ENCODE results near the gene TBC1D2. TPM values are rescaled to one million over a fixed set of nuclear protein-coding genes. Genes with fewer than 3 reads are reported as not detected.
A peak's percentile ranks its signal among the peaks of the same experiment; 100 is the strongest.

The TBC1D2 gene
- total and polyA plus RNA-seq, 2 of the 13 experiments (the other 11 are each of a cell fraction or from before 2014, with no cell fraction given) = 2.0 to 2.8 TPM

- ATAC-seq (no peak), DNase-seq (ENCODE audit: low spot score) (no peak), FAIRE-seq (no peak)
- H3K4me1 ChIP-seq (ENCODE audit: insufficient read depth, low read length) = peaks cover 36% of the 10 kb centered on the region
- peak overlapping the region; percentile 82 for H2AFZ ChIP-seq (ENCODE audit: low read length)
- in situ Hi-C loops (cut with HindIII; ENCODE audit: extremely low pct_ligation_motif_present, low pct_unique_long_range_greater_than_20kb) = no loop called here
- peak overlapping the region; percentile 87 for H3K27ac ChIP-seq (ENCODE audit: extremely low read length, insufficient read depth, low read length)
- 30% methylated on average over 12 of the region's 12 CpGs for WGBS (ENCODE audit: low lambda C conversion rate)
- no peak for TF ChIP-seq GABPA (IDR thresholded peaks at IDR 0.05; ENCODE audit: low read depth, low read length)
- TF ChIP-seq GABPA (CRISPR knock-in tag; IDR thresholded peaks at IDR 0.05; ENCODE audit: low read depth) = 0 out of 2 replicates have a peak, but pooled peaks have one; percentile 29
- no peak for TF ChIP-seq HMGXB3 (CRISPR knock-in tag; IDR thresholded peaks at IDR 0.05; ENCODE audit: borderline replicate concordance)
- TF ChIP-seq THAP11 (CRISPR knock-in tag; IDR thresholded peaks at IDR 0.05) = peak; percentile 67
- BruUV-seq (replicated peaks) = no TSS peak
- peak overlapping the region; percentile 84 for H3K9ac ChIP-seq (ENCODE audit: insufficient read depth, low read depth, low read length)
- H3K27me3 ChIP-seq (ENCODE audit: control insufficient read depth in 1 of 2, insufficient read depth in 2 of 2, low read length in 2 of 2) = no peaks in the 10 kb centered on the region; a peak in 1 of 5 replicates
- ChIA-PET CTCF (ENCODE audit: low intra/inter-chr PET ratio, low total read pairs) (no interaction called here), POLR2A (interaction anchor here (1.1 to 5.0 kb wide), 7 partner anchors 15 to 336 kb away, joined by 3 to 71 read pairs (median 12); partner anchors contain the start of genes NANS and TRIM14)
- no peaks in the 10 kb centered on the region for H4K20me1 ChIP-seq (ENCODE audit: insufficient read depth, low read length)
- peak overlapping the region; percentile 93 for H3K4me2 ChIP-seq (ENCODE audit: low read depth, low read length)
- intact Hi-C loops (cut with micrococcal nuclease; ENCODE audit: unreplicated experiment) = no loop called here
- H3K79me2 ChIP-seq (ENCODE audit: insufficient read depth, low read length) = no peaks in the 10 kb centered on the region
- H3K9me3 ChIP-seq (ENCODE audit: low read length) = no peaks in the 10 kb centered on the region
- H3K36me3 ChIP-seq (replicated peaks in 1 of 2; ENCODE audit: control insufficient read depth in 1 of 2, insufficient read depth in 2 of 2, low read length in 2 of 2) = no peaks in the 10 kb centered on the region
- H3K4me3 ChIP-seq (replicated peaks in 1 of 3; ENCODE audit: insufficient read depth in 1 of 3, low read depth in 2 of 3, low read length in 3 of 3) = peak overlapping the region; percentile 88 to 92 (median 89)
Observed at GRCh38 chr9:98256756-98257155, 1.3 kb upstream of the TBC1D2 start.

Data from HepG2 (cell line).